ENCODE data around the gene NUP210.

Gene NUP210

GRCh38 chr3:13358643-13359042 is 61.5 kb downstream of the NUP210 start:
- no peak for DNase-seq
- in situ Hi-C loops (cut with MboI; ENCODE audit: low pct_unique_long_range_greater_than_20kb, low sequenced_read_pairs) = no loop called here

GRCh38 chr3:13358051-13358450 is 62.1 kb downstream of the NUP210 start:
- in situ Hi-C loops (cut with MboI; ENCODE audit: low pct_unique_long_range_greater_than_20kb, low sequenced_read_pairs) = no loop called here

GRCh38 chr3:13357074-13357473 is 63.0 kb downstream of the NUP210 start:
- in situ Hi-C loops (cut with MboI; ENCODE audit: low pct_unique_long_range_greater_than_20kb, low sequenced_read_pairs) = no loop called here
- DNase-seq = no peak

More at GRCh38 chr3:13358051-13358450, 62.1 kb downstream of the NUP210 start:
- DNase-seq = no peak

DNA sequence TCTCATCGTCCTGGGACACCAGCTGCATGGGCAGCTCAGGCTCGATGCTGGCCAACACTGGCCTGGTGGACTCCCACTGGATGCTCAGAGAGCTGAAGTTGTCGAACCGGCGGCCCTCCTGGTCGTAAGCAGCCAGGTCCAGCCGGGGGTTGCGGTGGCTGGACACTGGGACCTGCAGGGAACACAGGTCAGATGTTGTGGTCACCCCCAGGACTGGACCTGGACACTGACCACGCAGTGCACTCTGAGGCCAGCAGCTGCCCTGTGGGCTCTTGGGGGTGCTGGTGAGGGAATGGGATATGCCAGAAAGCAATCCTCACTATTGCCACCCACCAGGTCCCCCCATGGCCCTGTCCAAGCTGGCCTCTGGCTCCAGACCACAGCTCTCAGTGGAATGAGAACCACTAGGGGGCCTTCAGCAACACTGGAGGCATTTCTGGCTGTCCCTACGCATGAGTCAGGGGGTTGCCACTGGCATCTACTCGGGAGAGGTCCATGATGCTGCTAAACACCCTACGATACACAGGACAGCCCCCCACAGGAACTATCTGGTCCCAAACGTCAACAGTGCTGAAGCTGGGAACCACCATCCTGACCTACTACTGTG is 66.1 kb downstream of the NUP210 start:
- in situ Hi-C loops (cut with MboI; ENCODE audit: low pct_unique_long_range_greater_than_20kb, low sequenced_read_pairs) = no loop called here
- DNase-seq = no peak

GRCh38 chr3:13353506-13353905 is 66.6 kb downstream of the NUP210 start:
- in situ Hi-C loops (cut with MboI; ENCODE audit: low pct_unique_long_range_greater_than_20kb, low sequenced_read_pairs) = no loop called here
- DNase-seq = no peak

DNA sequence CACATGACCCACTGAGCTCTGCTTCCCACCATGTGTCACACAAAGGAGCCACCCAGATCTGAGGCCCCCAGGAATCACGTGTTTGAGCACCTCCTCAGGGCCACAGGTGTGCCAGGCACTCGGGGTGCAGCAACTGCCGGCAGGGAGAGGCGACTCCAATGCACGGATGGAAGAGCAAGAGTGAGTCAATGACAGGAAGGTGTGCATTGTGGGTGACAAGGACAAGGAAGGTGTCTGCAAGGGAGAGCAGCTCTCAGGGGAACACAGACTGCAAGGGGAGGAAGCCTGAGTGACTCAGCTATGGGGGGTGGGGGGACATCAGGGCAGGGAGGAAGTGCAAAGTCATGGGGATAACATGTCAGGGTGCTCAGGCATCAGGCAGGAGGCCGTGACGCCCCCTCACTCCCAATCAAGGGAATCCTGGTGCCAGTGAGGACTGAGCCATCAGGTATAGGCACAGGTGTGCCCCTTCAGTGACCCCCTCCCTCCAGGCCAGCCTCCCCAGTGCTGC is 67.4 kb downstream of the NUP210 start:
- in situ Hi-C loops (cut with MboI; ENCODE audit: low pct_unique_long_range_greater_than_20kb, low sequenced_read_pairs) = no loop called here
- DNase-seq = peak; percentile 59

- in situ Hi-C loops (cut with MboI; ENCODE audit: low pct_unique_long_range_greater_than_20kb, low sequenced_read_pairs) = no loop called here
- no peak for DNase-seq
Observed at GRCh38 chr3:13349823-13350222, 70.3 kb downstream of the NUP210 start.

DNA sequence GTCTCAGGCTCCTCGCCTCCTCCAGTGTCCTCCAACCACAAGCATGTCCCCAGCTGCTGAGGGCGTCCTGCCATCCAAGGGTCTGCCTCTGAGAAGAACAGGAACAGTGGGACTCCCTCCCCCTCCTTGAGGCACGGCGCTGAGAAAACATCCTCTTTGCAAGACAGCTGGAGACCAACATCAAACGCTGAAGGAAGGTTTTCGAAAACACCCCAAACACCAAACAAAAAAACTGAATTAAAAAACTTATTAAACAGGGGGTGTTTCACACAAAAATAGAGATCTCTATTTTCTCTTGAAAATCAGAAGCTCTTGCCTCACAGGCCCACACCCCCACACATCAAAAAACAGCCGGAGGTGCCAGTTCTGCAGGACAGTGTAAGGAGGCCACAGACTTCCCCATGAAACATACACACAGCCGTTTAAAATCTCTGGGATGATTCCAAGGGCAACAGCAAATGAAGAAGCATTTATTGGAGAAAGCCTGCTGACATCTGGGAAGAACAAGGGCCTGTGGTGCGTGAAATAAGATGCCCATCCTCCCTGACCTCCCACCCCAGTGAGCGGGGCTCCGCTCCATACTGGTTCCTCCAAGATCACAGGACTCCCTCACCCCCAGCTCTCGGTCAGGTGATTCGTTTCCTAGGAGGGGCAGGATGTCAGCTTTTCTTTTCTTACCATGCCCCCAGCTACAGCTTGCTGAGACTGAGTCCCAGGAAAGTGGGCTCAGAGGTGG is 71.3 kb downstream of the NUP210 start:
- in situ Hi-C loops (cut with MboI; ENCODE audit: low pct_unique_long_range_greater_than_20kb, low sequenced_read_pairs) = no loop called here

DNA sequence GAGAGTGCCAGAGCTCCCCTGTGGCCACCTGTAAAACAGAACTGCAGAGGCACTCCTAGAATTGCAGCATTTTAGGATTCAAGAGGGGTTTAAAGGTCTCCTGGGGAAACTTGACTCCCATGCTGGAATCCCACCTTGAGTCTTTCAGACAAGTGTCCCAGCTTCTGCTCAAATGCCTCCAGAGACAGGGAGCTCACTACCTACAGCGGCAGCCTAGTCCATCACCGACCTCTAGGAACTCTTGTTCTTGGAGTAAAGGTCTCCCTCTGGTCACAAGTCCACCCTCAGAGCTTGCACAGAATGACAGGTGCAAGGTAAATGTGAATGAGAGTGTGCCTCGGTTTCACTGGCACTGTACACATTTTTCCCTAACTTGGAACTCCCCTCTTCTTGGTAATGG is 72.0 kb downstream of the NUP210 start:
- DNase-seq = no peak
- in situ Hi-C loops (cut with MboI; ENCODE audit: low pct_unique_long_range_greater_than_20kb, low sequenced_read_pairs) = no loop called here

More for the DNA sequence above, 71.3 kb downstream of the NUP210 start:
- DNase-seq = peak; percentile 90

- in situ Hi-C loops (cut with MboI; ENCODE audit: low pct_unique_long_range_greater_than_20kb, low sequenced_read_pairs) = no loop called here
- no peak for DNase-seq
Observed at GRCh38 chr3:13347390-13347950, 72.7 kb downstream of the NUP210 start.

DNA sequence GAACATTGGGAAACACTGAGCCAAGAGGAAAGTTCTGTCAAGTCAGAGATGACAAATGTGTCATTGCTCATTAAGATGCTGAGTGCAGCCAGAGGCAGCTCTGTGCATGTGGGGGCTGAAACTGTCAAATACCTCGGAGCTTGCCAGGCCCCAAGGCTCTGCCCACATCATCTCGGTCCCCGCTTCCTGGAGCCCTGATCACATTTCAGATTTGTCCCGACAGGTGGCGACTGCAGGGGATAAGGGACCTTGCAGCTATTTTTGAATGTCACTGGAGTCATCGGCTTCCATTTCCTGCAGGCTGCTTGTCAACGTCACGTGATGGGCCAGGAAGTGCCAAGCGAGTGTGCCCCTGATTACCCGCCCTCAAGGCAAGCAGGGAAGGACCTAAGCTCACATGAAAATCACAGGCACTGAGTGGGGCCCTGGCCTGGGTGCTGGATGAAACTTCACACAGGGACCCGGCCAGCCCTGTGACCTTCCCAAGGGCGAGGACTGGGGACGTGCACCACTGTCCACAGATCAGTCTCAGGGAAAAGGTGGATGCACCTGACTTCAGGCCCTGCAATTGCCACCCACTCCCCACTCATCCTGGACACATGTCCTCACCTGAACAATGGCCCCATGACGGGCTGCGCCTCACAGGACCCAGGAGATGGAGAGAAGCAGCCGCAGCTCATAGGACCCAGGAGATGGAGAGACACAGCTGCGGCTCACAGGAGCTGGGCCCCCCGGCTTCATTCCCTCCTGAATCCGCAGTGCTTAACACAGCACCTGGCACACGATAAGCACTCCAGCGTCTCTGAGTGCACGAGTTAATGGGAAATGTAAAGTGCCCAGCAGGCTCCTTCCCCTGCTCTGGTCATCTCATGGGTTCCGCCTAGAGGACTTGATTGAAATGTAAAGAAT is 73.4 kb downstream of the NUP210 start:
- in situ Hi-C loops (cut with MboI; ENCODE audit: low pct_unique_long_range_greater_than_20kb, low sequenced_read_pairs) = no loop called here
- peak; percentile 67 for DNase-seq

DNA sequence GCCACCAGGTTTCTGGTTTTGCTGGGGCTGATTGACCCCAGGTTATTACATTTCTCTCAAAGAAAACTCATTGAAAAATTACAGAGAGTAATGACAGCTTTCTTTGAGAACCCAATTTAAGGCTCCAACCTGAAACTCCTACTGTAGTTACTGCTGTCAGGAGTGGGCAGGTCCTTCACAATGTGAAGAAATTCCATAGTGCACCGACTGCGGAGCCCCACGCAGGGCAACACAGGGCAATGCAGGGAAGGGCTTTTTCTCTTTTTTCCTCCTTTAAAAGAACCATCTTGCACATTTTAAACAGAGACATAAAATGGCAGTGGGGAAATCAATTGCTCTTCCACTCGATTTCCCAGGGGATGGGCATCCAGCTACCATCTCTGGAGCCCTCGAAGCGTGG is 74.3 kb downstream of the NUP210 start:
- in situ Hi-C loops (cut with MboI; ENCODE audit: low pct_unique_long_range_greater_than_20kb, low sequenced_read_pairs) = no loop called here
- DNase-seq = no peak

GRCh38 chr3:13345284-13345683 is 74.8 kb downstream of the NUP210 start:
- in situ Hi-C loops (cut with MboI; ENCODE audit: low pct_unique_long_range_greater_than_20kb, low sequenced_read_pairs) = no loop called here
- DNase-seq = no peak

GRCh38 chr3:13344663-13345062 is 75.5 kb downstream of the NUP210 start:
- no peak for DNase-seq
- in situ Hi-C loops (cut with MboI; ENCODE audit: low pct_unique_long_range_greater_than_20kb, low sequenced_read_pairs) = no loop called here

DNA sequence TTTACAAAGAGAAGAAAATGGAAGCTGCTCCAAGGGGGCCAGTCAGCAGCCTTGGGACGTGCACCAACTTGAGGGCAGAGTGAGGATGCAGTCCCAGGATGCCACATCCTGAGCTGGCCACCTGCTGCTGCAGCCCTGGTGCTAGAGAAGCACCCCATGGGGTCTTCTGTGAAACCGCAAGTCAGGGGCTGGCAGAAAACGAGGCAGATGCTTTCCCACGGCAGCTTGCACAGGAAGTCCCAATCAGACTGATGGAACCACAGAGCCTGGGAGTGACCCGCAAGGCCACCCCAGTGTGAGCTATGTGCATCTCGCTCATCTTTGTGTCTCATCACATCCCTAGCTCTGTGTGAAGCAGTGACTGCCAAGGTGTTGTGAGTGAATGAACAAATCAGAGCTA is 76.5 kb downstream of the NUP210 start:
- DNase-seq = peak; percentile 41
- in situ Hi-C loops (cut with MboI; ENCODE audit: low pct_unique_long_range_greater_than_20kb, low sequenced_read_pairs) = no loop called here

- no peak for DNase-seq
- in situ Hi-C loops (cut with MboI; ENCODE audit: low pct_unique_long_range_greater_than_20kb, low sequenced_read_pairs) = no loop called here
Observed at GRCh38 chr3:13341229-13341905, 78.8 kb downstream of the NUP210 start.

DNA sequence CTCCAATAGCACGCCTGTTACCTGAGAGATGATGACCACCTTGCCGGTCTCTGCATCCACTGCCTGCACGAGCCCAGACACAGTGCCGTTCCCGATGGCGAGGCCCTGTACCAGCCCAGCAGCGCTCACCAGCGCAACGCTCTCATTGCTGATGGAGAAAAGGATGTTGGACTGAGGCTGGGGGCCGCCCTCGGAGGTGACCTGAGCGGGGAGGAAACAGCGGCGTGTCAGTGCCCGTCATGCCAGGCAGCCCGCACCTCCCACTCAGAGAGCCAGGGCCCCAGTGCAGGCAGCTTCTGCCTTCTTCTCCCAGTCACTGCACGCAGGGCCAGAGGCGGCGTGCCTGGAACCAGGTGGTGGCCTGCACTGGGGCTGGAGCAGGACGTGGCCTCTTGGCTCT is 80.3 kb downstream of the NUP210 start:
- in situ Hi-C loops (cut with MboI; ENCODE audit: low pct_unique_long_range_greater_than_20kb, low sequenced_read_pairs) = no loop called here
- no peak for DNase-seq

DNA sequence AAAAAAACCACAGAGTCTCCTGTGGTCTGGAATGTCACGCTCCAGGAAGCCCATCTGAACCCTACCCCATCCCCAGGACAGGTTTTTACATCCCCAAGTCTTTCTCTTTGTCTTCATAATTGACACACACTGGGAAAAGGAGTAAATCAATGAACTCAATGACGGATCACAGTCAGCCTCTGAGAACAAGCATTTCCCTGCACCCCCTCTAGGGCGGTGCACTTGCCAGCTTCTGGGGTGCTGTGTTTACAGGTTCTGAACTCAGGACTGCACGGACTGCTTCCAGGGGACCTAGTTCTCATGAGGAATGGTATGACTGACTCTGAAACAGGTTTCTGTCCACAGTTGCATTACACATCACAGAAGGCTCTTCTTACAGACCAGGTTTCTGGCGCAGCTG is 81.1 kb downstream of the NUP210 start:
- no peak for DNase-seq
- in situ Hi-C loops (cut with MboI; ENCODE audit: low pct_unique_long_range_greater_than_20kb, low sequenced_read_pairs) = no loop called here

DNA sequence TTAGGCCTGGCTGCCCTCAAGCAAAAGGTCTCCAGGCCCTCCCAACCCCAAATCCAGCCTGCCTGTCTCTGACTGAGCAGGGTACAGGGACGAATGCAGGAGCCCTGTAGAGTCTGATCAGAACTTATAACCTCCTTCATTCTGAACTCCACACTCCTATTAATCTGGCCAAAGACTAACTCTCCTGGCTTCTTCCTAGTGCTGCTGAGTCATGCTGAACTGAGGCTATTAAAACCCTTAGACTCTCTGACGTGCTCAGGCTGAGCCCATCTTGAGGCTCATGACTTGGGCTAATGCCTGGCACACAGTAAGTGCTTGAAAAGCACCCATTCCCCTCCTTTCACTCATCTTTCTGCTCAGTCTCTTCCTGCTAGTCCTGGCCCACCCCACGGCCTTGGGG is 81.9 kb downstream of the NUP210 start:
- in situ Hi-C loops (cut with MboI; ENCODE audit: low pct_unique_long_range_greater_than_20kb, low sequenced_read_pairs) = no loop called here
- DNase-seq = no peak

Data from KBM-7 (cell line).